K562 treated with DMSO at 1 percent for 4 hours (cell line): ENCODE results near the gene LRRTM2. TPM values are rescaled to one million over a fixed set of nuclear protein-coding genes. Genes with fewer than 3 reads are reported as not detected.

Experiments used
- total RNA-seq: library from RNA; unstranded; fragments of 300-600 nt; gene quantifications from 2 replicates; pipeline ENCODE4 v1.2.3, GENCODE V29; 2022; ENCODE audit not compliant: insufficient read depth

Gene LRRTM2
- not detected in 2 replicates for total RNA-seq

DNA sequence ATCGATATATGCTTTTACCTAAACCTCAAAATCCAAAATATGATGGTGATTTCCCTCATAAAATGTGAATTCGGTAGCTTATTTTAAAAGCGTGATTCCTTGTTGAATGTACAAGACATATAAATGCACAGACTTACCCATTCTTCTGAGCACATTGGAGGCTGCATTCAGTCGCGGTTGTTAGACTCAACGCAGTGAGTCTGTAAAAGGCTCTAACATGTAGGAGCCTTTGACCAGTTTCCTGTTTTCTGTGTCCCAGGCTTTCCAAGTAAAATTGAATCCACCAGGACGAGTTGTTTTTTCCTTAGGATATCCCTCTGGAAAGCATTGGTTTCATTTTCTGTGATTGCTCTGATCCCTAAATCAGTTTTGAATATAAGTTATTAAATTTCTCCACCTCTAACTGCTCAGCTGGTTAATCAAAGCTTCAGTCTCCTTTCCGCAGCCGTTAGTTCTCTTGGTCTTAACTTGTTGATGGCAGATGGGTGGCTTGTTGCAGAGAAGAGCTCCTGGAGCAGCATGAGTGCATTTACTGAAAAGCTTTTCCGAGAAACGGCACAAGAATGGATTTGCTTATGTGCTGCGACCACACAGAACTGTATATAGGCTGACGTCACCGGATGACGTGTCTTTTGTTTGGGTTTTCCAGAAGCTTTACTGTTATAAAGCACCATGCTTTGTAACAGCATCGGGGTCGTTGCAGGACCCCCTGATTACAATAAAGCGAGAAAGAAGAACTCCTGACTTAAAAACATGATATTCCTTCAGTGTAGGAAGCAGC is at the start of gene LRRTM2:
Gene LRRTM2 (minus strand): TSS at position 565 of the 781 bp plus-strand sequence. CDS start 424 bp downstream, at position 141.

Other genes starting within 250 kb of the LRRTM2 start
- gene CTNNA1, start 121.9 kb downstream of the LRRTM2 start, total RNA-seq: 126 and 131 TPM in 2 replicates